Muscle of back (tissue), 11 donors: ENCODE results near the gene CCDC57. TPM values are rescaled to one million over a fixed set of nuclear protein-coding genes. Genes with fewer than 3 reads are reported as not detected.
"Not testable (repeated sequence)": the region's sequence is repeated elsewhere in the genome, so short reads cannot be mapped to it uniquely, and the experiment has no call there.

Experiments
- DNase-seq, 3 donors: peaks; one replicate each; pipeline versions ENCODE4 v3.0.0 to v3.0.0-alpha.2; 2013
- polyA plus RNA-seq, 10 donors: library from polyadenylated mRNA; unstranded; fragments of 120-200 nt; gene quantifications; one replicate each; pipeline ENCODE4 v1.2.1, GENCODE V29; 2013; ENCODE audit not compliant: insufficient read length in 10 of 10

Gene CCDC57
- polyA plus RNA-seq, 10 donors = 15.7 to 32.8 (median 22.1) TPM

DNA sequence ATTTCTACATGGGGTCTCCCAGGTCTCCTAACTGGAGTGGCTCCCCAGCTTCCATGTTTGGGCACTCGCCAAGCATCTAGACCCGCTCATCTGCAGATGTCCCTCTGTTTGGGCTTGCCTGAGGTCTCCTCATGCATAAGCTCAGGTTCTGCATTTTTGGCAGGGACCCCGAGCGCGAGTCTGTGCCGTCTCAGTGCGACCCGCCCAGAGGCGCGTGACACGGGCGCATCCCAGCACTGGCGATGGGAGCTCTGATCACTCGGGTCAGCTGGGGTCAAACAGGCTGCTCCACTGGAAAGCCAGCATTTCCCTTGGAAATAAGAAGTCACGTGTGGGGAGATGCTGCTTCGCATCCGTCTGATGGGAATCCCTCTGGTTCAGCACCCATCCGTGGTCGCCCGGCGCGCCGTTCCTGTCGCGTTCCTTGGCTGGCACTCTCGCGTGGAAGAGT lies 57.7 kb downstream of the CCDC57 start:
- DNase-seq = no peak

DNA sequence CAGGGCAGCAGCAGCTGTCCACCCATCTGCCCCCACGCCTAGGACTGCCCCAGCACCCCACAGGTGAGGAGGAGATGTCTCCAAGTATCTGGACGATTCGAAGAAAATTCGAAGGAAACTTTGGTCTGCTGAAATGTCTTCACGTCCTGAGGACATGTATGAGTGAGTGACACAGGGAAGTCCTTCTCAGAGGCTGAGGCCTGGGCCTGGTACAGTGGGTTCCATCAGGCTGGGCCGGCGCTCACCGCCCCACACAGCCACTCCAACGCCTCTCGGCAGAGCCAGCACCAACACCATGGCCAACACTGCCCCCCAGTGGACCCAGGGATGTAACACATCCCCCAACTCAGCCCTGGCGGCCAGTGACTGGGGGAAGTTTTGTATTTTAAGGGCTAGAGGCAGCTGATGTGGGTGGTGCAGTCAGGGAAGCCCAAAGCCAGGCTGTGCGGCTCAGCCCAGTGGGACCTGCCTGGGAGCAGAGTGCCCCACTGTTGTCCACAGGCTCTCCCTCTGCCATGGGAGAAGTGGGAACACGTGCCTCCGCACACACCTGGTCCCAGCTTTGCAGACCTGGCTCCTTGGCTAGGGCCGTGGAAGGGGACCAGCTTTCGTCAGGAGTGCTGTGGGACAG lies 58.8 kb downstream of the CCDC57 start:
- DNase-seq = peak; percentile 38 to 79 (median 73)

DNA sequence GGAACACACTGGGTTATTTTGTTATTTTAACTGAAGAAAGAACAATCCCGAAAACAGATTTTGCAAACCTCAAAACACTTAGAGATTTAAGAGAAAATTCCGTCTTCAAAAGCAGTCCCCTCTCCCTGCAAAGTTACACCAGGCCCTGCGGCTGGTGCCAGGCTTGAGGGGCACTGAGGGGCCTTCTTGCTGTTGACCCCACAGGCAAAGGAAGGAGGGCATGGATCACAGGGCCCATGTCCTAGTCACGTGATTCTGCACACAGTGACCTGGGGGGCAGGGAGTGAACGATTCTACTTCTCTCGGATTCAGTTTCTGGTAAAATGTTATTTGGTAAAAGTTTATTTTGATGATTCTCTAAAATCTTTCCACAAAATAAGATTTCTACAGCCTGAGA lies 59.3 kb downstream of the CCDC57 start:
- no peak for DNase-seq

DNA sequence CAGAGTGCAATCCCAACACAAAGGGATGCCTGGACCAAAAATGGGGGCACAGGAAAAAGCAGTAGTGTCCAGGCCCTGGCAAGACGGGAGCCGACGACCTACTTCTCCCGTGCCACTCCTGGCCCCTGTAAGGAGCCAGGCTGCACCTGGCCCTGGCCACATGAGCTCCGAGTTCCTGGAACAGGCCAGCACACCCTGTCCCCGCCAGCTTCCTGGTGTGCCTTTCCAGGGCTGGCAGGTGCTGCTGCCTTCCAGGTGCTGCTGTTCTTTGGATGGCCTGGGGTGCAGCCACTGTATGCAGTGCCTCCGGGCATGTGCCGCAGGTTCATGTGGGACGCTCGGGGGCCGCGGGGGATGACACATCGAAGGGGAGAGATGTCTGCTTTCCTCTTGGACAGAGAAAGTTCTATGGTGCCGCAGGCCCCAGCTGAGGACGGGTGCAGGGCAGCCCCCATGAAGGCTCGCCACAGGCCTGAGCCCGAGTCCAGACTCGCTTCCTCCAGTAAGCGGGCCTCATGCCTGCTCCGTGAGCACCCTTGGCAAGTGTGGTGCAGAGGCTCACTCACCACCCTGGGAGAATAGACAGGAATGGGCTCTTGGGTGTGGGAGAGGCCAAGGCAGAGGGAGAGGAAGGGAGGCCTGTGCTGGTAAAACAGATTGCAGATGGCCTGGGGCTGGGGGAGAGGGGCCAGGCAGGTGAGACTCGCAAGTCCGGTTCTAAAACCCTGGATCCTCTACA lies 59.9 kb downstream of the CCDC57 start:
- DNase-seq = no peak

DNA sequence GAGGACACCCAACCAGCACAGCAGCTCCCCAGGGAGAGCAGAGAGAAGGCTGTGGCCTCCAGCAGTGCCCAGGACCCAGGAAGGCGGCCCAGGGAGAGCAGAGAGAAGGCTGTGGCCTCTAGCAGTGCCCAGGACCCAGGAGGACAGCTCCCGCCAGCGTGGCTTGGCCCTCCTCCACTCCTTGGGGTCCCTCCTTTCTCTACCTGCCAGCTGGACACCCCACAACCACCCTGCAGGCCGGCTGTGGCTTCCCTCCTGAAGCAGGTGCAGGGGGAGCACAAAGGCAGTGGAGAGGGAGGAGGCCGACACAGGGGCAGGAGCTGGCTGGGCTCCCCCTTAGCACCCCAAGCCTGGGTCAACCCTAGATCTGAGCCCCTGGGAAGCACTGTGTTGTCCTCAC lies 60.5 kb downstream of the CCDC57 start:
- no peak for DNase-seq

DNA sequence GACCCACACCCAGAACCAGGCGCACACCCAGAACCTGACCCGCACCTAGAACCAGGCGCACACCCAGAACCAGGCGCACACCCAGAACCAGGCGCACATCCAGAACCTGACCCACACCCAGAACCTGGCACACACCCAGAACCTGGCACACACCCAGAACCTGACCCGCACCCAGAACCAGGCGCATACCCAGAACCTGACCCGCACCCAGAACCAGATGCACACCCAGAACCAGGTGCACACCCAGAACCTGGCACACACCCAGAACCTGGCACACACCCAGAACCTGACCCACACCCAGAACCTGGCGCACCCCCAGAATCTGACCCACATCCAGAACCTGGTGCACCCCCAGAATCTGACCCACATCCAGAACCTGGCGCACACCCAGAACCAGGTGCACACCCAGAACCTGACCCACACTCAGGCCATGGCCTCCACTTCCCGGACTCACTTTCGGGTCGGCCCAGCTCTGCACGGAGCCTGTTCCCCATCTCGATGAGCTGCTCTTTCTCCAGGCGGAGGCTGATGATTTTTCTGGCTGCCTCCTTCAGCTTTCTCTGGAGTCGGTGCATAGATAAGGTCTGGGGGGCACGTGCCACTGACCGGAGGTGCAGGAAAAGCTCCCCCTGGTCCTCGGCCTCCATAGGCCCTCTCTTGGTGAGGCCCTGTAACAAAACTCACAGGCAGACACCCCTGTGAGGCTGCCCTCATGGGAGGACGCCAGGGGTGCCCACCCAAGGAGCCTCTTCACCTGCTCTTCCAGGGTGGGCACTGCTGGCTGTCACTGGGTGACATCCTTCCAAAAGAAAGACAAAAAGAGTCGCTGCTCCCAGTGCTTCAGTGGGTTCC lies 61.3 kb downstream of the CCDC57 start:
- DNase-seq = no peak

DNA sequence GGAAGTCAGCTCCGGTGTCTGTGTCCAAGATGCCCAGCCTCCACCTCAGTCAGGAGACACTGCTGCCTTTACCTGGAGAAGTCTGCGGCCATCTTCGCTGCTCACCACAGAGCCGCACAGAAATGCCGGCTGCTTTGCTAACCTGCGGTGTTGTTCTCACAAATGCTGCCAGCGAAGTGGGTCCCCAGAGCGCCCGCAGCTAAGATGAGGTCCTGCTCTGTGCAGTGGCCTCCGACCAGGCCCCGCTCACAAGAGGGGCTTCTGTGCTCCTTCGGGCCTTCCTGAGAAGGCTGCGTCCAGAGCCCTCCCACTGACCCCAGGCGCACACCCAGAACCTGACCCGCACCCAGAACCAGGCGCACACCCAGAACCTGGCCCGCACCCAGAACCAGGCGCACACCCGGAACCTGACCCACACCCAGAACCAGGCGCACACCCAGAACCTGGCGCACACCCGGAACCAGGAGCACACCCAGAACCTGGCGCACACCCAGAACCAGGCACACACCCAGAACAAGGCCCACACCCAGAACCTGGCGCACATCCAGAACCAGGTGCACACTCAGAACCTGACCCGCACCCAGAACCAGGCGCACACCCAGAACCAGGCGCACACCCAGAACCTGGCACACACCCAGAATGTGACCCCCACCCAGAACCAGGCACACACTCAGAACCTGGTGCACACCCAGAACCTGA lies 63.1 kb downstream of the CCDC57 start:
- no peak for DNase-seq

DNA sequence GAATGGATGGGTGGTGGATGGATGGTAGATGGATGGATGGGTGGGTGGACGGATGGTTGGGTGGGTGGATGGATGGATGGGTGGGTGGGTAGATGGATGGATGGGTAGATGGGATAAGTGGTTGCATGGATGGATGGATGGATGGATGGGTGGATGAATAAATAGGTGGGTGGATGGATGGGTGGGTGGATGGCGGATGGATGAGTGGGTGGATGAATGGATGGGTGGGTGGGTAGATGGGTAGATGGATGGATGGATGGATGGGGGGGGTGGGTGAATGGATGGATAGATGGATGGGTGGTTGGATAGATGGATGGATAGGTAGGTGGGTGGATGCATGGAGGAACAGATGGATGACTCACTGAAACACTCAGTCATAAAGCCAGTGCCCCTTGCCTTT lies 63.6 kb downstream of the CCDC57 start:
- DNase-seq = no peak

DNA sequence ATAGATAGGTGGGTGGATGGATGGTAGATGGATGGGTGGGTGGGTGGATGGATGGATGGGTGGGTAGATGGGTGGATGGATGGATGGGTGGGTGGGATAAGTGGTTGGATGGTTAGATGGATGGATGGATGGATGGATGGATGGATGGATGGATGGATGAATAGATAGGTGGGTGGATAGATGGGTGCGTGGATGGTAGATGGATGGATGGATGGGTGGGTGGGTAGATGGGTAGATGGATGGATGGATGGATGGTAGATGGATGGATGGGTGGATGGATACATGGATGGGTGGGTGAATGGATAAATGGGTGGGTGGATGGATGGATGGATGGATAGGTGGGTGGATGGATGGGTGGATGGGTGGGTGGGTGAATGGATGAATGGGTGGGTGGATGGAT lies 64.6 kb downstream of the CCDC57 start:
- DNase-seq = no peak

DNA sequence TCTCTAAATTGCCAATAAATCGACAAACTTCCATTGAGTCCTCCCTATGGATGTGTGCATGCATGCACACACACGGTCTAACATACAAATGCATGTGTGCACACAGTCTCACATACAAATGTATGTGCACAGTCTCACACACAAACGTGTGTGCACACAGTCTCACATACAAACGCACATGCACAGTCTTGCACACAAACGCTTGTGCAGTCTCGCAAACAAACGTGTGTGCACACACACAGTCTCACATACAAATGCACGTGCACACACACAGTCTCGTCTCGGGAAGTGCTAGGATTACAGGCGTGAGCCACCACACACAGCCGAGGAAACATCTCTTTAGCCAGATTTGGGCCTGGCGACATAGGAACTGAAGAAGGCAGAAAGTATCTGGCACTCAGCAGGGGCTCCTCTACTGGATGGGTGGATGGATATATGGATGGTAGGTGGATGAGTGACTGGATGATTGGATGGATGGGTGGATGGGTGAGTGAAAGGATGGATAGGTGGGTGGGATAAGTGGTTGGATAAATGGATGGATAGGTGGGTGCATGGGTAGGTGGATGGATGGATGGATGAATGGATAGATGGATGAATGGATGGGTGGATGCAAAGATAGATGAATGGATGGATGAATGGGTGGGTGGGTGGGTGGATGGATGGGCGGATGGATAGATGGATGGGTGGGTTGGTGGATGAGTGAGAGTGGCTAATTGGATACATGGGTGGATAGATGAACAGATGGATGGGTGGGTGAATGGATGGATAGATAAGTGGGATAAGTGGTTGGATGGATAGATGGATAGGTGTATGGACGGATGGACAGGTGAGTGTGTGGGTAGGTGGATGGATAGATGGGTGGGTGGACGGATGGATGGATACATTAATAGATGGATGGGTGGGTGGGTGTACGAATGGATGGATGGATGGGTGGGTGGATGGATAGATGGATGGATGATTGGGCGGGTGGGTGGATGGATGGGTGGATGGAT lies 65.7 kb downstream of the CCDC57 start:
- no peak for DNase-seq

DNA sequence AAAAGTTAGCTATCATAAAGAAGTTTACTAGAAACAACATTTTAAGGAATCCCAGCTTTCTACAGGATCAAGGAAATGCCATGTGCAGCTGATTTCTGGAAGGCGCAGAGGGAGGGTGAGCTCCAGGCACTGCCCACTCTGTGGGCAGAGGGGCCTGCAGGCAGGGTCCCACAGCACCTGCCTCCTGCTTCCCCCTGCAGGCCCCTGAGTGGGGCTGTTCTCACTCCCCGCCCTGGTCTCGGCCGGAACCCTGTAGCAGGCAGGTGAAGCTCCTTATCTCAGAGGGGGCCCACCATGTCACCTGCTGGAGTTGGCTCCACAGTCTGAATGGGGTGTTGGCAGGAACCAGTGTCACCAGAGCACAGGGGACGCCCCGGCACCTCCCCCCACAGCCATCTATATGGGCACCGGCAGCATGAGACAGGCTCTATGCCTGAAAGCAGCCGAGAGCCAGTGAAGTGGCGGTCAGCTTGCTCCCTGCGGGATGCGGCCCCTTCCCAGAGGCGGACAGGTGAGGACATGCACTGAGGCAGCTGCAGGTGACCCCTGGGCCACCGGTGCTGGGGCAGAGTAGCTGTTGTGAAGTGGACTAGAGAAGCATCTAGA lies 67.0 kb downstream of the CCDC57 start:
- no peak for DNase-seq

DNA sequence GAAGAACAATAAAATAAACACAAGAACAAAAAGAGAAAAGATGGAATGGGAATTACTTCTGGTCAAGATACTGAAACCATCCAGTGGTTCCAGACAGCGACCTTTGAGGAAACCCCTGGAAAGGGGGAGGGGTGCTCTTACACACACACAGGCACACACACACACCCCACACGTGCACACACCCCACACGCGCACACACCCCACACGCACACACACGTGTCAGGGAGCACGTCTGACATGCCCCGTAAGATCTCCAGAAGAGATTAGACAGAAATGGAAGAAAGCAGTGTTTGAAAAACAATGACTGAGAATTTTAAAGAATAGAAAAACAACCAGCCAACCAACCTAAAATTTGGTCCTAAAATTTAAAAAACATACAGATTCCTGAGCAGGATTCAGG lies 69.3 kb downstream of the CCDC57 start:
- DNase-seq = no peak

DNA sequence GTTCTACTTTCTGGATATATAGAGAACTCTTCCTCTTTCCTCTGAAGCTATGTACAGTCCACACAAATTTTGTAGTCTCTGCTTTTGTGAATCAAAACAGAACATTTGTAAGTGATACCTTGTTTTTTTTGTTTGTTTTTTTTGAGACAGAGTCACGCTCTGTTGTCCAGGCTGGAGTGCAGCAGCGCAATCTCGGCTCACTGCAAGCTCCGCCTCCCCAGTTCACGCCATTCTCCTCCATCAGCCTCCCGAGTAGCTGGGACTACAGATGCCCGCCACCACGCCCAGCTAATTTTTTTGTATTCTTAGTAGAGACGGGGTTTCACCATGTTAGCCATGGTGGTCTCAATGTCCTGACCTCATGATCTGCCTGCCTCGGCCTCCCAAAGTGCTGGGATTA lies 72.7 kb downstream of the CCDC57 start:
- DNase-seq = not testable (repeated sequence)

DNA sequence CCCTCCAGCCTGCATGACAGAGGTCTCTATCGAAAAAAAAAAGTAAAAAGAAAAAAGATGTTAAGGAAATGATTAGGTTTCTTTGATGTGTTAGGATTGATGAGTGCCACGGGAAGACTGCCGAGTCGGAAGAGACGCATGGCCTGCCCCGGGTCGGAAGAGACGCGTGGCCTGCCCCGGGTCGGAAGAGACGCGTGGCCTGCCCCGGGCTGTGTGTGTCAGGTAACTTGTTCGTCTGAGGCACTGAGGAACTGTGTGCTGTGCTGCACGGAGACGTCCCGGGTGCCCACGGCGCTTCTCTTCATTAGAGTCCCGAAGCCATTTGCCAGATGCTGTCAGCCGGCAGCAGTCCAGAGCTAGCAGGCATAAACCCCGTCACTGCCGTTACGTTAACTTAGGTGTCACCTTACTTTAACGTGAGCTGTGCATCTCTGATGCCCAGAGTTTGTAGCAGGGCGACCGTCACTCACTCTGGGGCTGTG lies 74.1 kb downstream of the CCDC57 start:
- no peak for DNase-seq

DNA sequence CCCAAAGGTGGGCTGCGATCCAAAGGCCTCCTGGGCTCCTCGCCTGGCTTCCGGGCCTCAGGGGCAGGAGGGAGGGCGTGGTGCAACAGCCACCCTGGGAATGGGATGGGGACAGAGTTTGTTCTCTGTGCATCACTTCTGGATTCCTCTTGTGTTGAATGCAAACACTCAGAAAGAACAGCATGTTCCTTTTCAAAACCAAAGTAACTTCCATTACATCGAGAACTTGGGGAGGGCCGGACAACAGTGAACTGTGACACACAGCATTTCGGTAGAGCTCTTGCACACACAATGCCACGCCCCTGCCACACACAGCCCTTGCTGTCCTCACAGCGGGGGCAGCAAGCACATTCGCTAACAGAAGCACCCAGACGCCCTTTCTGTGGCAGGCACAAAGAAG lies 78.5 kb downstream of the CCDC57 start:
- DNase-seq = no peak

DNA sequence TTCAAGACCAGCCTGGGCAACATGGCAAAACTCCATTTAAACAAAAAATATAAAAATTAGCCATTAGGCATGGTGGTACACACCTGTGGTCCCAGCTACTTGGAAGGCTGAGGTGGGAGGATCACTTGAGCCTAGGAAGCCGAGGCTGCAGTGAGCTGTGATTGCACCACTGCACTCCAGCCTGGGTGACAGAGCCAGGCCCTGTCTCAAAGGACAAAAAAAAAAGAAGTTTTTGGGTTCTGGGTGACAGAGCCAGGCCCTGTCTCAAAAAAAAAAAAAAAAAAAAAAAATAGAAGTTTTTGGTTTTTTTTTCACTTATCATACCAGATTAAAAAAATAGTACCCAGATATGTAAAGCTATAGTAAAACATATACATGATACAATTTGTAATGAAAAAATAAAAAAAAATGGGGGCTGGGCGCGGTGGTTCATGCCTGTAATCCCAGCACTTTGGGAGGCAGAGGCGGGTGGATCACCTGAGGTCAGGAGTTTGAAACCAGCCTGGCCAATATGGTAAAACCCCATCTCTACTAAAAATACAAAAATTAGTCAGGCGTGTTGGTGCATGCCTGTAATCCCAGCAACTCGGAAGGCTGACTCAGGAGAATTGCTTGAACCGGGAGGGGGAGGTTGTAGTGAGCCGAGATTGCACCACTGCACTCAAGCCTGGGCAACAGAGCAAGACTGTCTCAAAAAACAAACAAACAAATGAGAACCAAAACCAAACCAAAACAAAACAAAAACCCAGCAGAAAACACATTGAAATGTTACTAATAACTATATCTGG lies 79.3 kb downstream of the CCDC57 start:
- DNase-seq = not testable (repeated sequence)

DNA sequence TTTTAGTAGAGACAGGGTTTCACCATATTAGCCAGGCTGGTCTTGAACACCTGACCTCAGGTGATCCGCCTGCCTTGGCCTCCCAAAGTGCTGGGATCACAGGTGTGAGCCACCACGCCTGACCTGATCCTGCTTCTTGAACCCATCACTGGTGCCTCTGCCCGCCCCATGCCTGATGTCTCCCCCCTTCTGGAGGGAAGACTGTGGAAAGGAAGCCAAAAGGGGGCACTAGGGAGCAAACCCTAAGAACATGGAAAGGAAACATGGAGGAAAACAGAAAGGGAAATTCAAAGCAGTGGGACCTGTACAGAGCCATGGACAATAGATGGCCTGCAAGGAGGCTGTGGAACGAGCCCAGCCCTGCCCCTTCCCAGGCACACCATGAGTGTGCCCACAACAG lies 83.5 kb downstream of the CCDC57 start:
- DNase-seq = no peak

DNA sequence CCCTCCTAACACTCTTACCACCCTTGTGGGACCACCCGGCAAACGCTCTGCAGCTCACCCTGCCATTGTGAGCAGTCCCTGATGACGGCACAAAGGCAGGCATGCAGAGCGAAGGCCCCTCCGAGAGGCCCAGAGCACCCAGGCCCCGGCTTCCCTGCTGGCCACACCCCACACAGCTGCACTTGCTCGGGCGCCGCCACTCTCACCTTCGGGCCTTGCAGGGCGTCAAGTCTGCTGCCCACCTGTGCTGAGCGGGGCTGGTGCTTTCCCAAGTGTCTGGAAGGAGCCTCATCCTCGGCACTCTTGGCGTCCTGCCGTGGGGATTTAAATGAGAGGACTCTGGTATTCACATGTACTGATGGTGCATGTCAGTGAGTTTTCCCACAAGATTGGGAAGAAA lies 84.4 kb downstream of the CCDC57 start:
- DNase-seq = no peak

DNA sequence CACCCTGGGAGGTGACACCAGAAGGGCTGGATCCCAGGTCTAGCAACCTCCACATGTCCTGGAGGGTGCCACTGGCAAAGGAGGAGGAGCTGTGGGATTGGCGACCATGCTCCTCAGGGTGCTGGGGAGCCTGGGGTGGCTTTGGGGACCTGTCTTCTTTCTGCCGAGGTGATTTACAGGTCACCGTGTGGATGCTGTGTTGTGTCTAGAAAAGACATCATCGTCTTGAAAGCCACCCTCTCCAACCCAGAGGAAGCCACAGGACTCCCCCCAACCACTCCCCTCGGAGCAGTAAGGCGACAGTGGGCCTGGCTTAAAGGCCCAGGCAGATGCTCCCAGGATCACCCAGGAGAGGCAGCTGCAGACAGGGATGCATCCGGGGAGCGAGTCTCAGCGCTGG lies 84.9 kb downstream of the CCDC57 start:
- no peak for DNase-seq

DNA sequence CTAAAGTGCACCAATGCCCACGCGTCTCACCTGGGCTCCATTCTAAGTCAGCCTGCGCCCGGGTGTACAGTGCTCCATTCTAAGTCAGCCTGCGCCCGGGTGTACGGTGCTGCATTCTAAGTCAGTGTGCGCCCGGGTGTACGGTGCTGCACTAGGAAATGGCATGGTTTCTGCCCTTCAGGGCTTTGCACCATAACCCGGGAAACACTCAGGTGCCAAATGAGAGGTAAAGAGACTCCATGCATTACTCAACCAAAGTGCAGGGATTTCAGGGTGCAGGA lies 85.4 kb downstream of the CCDC57 start:
- no peak for DNase-seq
